Neural cell (in vitro differentiated cells): ENCODE data around the gene THRB. TPM values are rescaled to one million over a fixed set of nuclear protein-coding genes. Genes with fewer than 3 reads are reported as not detected.

Experiments used
- H2AFZ ChIP-seq: fragments of 200-600, 300-800 bp; sonication (generic), shearing (Covaris generic); 2 replicates; pipeline ENCODE4 v1.6.0; 2014; ENCODE audit warnings: low read depth, mild to moderate bottlenecking, antibody characterized with exemption, low read length, moderate library complexity
- H3F3A ChIP-seq: fragments of 200-600 bp; shearing (Covaris generic); 2 replicates; pipeline ENCODE4 v1.6.1; 2016; ENCODE audit warnings: mild to moderate bottlenecking, moderate library complexity, mixed read lengths, antibody characterized with exemption, low read length; ENCODE audit not compliant: insufficient read depth, poor library complexity, severe bottlenecking
- H3K27ac ChIP-seq: fragments of 200-600, 300-800 bp; sonication (generic), shearing (Covaris generic); 2 replicates; pipeline ENCODE4 v1.5.1; 2014; ENCODE audit warnings: mild to moderate bottlenecking, low read length, moderate library complexity
- H3K27me3 ChIP-seq: fragments of 300-800, 200-600 bp; sonication (generic), shearing (Covaris generic); 2 replicates; pipeline ENCODE4 v1.6.0; 2014; ENCODE audit warnings: mild to moderate bottlenecking, low read depth, low read length, moderate library complexity; ENCODE audit not compliant: insufficient read depth
- H3K36me3 ChIP-seq: fragments of 300-800, 200-600 bp; sonication (generic), shearing (Covaris generic); 2 replicates; pipeline ENCODE4 v1.5.1; 2014; ENCODE audit warnings: mild to moderate bottlenecking, antibody characterized with exemption, low read length, moderate library complexity; ENCODE audit not compliant: insufficient read depth
- H3K4me2 ChIP-seq: fragments of 300-800, 200-600 bp; sonication (generic), shearing (Covaris generic); 2 replicates; pipeline ENCODE4 v1.6.0; 2014; ENCODE audit warnings: mild to moderate bottlenecking, low read length
- H3K4me3 ChIP-seq: fragments of 300-800, 200-600 bp; sonication (generic), shearing (Covaris generic); 2 replicates; pipeline ENCODE4 v1.5.1; 2014; ENCODE audit warnings: mild to moderate bottlenecking, low read length, moderate library complexity
- H3K79me2 ChIP-seq: fragments of 200-600 bp; shearing (Covaris generic); replicated peaks from 2 replicates; pipeline ENCODE4 v1.6.0; 2014; ENCODE audit warnings: mild to moderate bottlenecking, low read length, moderate library complexity; ENCODE audit not compliant: insufficient read depth
- H3K9ac ChIP-seq: fragments of 300-800, 200-600 bp; sonication (generic), shearing (Covaris generic); 2 replicates; pipeline ENCODE4 v1.6.1; 2016; ENCODE audit warnings: mild to moderate bottlenecking, low read length, mixed read lengths
- H3K9me2 ChIP-seq: fragments of 200-600 bp; shearing (Covaris generic); 2 replicates; pipeline ENCODE4 v1.6.1; 2016; ENCODE audit warnings: mild to moderate bottlenecking, low read length, mixed read lengths; ENCODE audit not compliant: insufficient read depth
- H3K9me3 ChIP-seq: fragments of 200-600, 300-800 bp; sonication (generic), shearing (Covaris generic); 2 replicates; pipeline ENCODE4 v1.6.1; 2016; ENCODE audit warnings: mild to moderate bottlenecking, mixed run types, low read length, moderate library complexity, mixed read lengths
- H4K20me1 ChIP-seq: fragments of 200-600 bp; shearing (Covaris generic); 2 replicates; pipeline ENCODE4 v1.6.1; 2016; ENCODE audit warnings: mild to moderate bottlenecking, mixed run types; ENCODE audit not compliant: insufficient read depth
- EP300 ChIP-seq: fragments of 450-650 bp; conservative IDR thresholded peaks from 2 replicates; pipeline ENCODE4 v1.6.1; 2014; ENCODE audit warnings: antibody characterized with exemption, mild to moderate bottlenecking, moderate library complexity; ENCODE audit not compliant: poor library complexity, severe bottlenecking
- EZH2 ChIP-seq: fragments of 200-600, 300-800 bp; shearing (Covaris generic), sonication (generic); IDR thresholded peaks from 2 replicates; pipeline ENCODE4 v1.6.1; 2014; ENCODE audit warnings: antibody characterized with exemption, low read length, borderline replicate concordance, mild to moderate bottlenecking; ENCODE audit not compliant: insufficient read depth, poor library complexity, severe bottlenecking
- MXI1 ChIP-seq: fragments of 450-650 bp; conservative IDR thresholded peaks from 2 replicates; pipeline ENCODE4 v1.6.1; 2014; ENCODE audit warnings: antibody characterized with exemption, mild to moderate bottlenecking; ENCODE audit not compliant: poor library complexity, severe bottlenecking
- POLR2AphosphoS5 ChIP-seq: IDR thresholded peaks from 2 replicates; pipeline ENCODE4 v1.6.1; 2012
- RAD21 ChIP-seq: fragments of 450-650 bp; conservative IDR thresholded peaks from 2 replicates; pipeline ENCODE4 v1.6.1; 2014; ENCODE audit warnings: antibody characterized with exemption, mild to moderate bottlenecking, moderate library complexity
- SMC3 ChIP-seq: fragments of 450-650 bp; conservative IDR thresholded peaks from 2 replicates; pipeline ENCODE4 v1.6.1; 2014; ENCODE audit warnings: antibody characterized with exemption, mild to moderate bottlenecking, moderate library complexity; ENCODE audit not compliant: poor library complexity
- TAF1 ChIP-seq: IDR thresholded peaks from 2 replicates; pipeline ENCODE4 v1.6.1; 2012; ENCODE audit warnings: low read depth
- polyA plus RNA-seq: library from polyadenylated mRNA; depleted of rRNA; stranded (reverse); fragments of >200 nt; gene quantifications from 2 replicates; pipeline ENCODE4 v1.2.3, GENCODE V29; 2014
- TF ChIP-seq, protein P1 (sequence below): IDR thresholded peaks from 2 replicates; pipeline ENCODE4 v1.6.1; 2012; ENCODE audit warnings: borderline replicate concordance
- TF ChIP-seq, protein P2 (sequence below): fragments of 450-650 bp; IDR thresholded peaks from 2 replicates; pipeline ENCODE4 v1.5.1; 2014; ENCODE audit warnings: antibody characterized with exemption, mild to moderate bottlenecking, moderate library complexity; ENCODE audit not compliant: poor library complexity, severe bottlenecking

Gene THRB
- polyA plus RNA-seq, 1 donor from 2014 or later: 1.7 TPM

DNA sequence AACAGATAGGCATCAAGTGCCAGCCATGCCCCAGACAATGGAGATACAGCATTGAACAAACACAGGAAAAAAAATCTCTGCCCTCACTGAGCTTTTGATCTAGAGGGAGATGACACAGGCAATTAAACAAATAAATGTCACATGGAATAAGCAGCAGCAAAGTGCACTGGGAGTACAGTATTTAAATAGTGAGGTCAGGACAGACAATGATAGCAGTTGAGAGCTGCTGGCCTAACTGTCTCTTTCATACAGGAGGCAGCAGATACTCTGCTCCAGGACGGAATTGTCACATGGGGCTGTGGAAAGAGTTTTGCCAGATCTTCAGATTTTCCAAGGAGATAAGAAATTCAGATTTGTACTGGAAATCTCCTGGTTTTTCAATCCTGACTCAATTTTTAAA lies 241.3 kb downstream of the THRB start:
- Histone ChIP-seq H3K36me3 (no peaks in the 10 kb centered on the region), H3K9ac (no peak overlapping the region), H3K9me2 (no peaks in the 10 kb centered on the region), H3F3A (no peaks in the 10 kb centered on the region), H2AFZ (no peak overlapping the region), H3K4me3 (no peak overlapping the region), H3K4me2 (no peak overlapping the region), H3K27ac (no peak overlapping the region), H3K27me3 (no peaks in the 10 kb centered on the region), H4K20me1 (no peaks in the 10 kb centered on the region), H3K79me2 (no peaks in the 10 kb centered on the region), H3K9me3 (no peaks in the 10 kb centered on the region)
- TF ChIP-seq RAD21 (no peak), EZH2 (no peak), POLR2AphosphoS5 (no peak), EP300 (no peak), SMC3 (no peak), TAF1 (no peak), MXI1 (no peak)
- TF ChIP-seq, protein P1, sequence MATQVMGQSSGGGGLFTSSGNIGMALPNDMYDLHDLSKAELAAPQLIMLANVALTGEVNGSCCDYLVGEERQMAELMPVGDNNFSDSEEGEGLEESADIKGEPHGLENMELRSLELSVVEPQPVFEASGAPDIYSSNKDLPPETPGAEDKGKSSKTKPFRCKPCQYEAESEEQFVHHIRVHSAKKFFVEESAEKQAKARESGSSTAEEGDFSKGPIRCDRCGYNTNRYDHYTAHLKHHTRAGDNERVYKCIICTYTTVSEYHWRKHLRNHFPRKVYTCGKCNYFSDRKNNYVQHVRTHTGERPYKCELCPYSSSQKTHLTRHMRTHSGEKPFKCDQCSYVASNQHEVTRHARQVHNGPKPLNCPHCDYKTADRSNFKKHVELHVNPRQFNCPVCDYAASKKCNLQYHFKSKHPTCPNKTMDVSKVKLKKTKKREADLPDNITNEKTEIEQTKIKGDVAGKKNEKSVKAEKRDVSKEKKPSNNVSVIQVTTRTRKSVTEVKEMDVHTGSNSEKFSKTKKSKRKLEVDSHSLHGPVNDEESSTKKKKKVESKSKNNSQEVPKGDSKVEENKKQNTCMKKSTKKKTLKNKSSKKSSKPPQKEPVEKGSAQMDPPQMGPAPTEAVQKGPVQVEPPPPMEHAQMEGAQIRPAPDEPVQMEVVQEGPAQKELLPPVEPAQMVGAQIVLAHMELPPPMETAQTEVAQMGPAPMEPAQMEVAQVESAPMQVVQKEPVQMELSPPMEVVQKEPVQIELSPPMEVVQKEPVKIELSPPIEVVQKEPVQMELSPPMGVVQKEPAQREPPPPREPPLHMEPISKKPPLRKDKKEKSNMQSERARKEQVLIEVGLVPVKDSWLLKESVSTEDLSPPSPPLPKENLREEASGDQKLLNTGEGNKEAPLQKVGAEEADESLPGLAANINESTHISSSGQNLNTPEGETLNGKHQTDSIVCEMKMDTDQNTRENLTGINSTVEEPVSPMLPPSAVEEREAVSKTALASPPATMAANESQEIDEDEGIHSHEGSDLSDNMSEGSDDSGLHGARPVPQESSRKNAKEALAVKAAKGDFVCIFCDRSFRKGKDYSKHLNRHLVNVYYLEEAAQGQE: no peak
- TF ChIP-seq, protein P2, sequence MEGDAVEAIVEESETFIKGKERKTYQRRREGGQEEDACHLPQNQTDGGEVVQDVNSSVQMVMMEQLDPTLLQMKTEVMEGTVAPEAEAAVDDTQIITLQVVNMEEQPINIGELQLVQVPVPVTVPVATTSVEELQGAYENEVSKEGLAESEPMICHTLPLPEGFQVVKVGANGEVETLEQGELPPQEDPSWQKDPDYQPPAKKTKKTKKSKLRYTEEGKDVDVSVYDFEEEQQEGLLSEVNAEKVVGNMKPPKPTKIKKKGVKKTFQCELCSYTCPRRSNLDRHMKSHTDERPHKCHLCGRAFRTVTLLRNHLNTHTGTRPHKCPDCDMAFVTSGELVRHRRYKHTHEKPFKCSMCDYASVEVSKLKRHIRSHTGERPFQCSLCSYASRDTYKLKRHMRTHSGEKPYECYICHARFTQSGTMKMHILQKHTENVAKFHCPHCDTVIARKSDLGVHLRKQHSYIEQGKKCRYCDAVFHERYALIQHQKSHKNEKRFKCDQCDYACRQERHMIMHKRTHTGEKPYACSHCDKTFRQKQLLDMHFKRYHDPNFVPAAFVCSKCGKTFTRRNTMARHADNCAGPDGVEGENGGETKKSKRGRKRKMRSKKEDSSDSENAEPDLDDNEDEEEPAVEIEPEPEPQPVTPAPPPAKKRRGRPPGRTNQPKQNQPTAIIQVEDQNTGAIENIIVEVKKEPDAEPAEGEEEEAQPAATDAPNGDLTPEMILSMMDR: no peak

DNA sequence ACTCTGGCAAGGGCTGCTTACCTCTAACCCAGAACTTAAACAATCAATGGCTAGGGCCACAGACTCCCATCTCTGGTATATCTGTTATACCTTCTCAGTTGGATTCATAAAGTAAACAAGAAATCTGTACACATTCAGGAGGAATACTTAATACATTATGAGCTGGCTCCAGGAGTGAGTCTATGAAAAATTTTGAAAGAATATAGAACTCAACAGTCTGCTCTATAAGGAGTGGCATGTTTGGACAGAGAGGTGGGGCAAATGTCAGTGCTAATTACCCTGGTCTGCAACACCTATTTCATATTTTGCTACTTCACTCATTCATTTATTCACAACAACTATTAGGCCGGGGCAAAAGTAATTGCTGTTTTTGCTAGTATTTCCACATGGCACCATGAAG lies 245.1 kb downstream of the THRB start:
- TF ChIP-seq EP300 (no peak), TAF1 (no peak), RAD21 (no peak), MXI1 (no peak), POLR2AphosphoS5 (no peak), SMC3 (no peak), EZH2 (no peak)
- TF ChIP-seq, protein P1: no peak
- TF ChIP-seq, protein P2: no peak
- Histone ChIP-seq H4K20me1 (no peaks in the 10 kb centered on the region), H3K4me2 (no peak overlapping the region)

More for the DNA sequence above, 245.1 kb downstream of the THRB start:
- H3K36me3 ChIP-seq: no peaks in the 10 kb centered on the region
- H3K4me3 ChIP-seq: no peak overlapping the region
- no peak overlapping the region for H3K9ac ChIP-seq
- H3K9me2 ChIP-seq: no peaks in the 10 kb centered on the region
- H2AFZ ChIP-seq: no peak overlapping the region
- no peaks in the 10 kb centered on the region for H3K79me2 ChIP-seq
- H3K27me3 ChIP-seq: no peaks in the 10 kb centered on the region
- no peaks in the 10 kb centered on the region for H3F3A ChIP-seq
- H3K9me3 ChIP-seq: no peaks in the 10 kb centered on the region
- H3K27ac ChIP-seq: no peak overlapping the region
